ENCODE measurements around the gene PLEKHM3. TPM values are rescaled to one million over a fixed set of nuclear protein-coding genes. Genes with fewer than 3 reads are reported as not detected.

PLEKHM3 gene
- total and polyA plus RNA-seq, 2 of the 4 experiments (the other 2 are of a cell fraction): 2.4 to 11.3 TPM

GRCh38 chr2:207854484-207855440, 170.6 kb downstream of the PLEKHM3 start:
- H3K4me1 ChIP-seq (ENCODE audit: control insufficient read depth, insufficient read depth, low read length): peaks cover 2% of the 10 kb centered on the region; the same call in 1 of the 2 replicates
- H2BK5ac ChIP-seq (ENCODE audit: low read depth, low read length, poor library complexity, severe bottlenecking): no peak overlapping the region
- no peaks in the 10 kb centered on the region for H4K20me1 ChIP-seq (ENCODE audit: insufficient read depth, low read length)
- no peaks in the 10 kb centered on the region for H3K79me1 ChIP-seq (ENCODE audit: low read depth in 1 of 2, low read length in 2 of 2)
- no peak overlapping the region for H3K9ac ChIP-seq (ENCODE audit: low read depth, low read length)
- no peak overlapping the region for H4K5ac ChIP-seq (ENCODE audit: low read depth, low read length)
- H3K36me3 ChIP-seq (ENCODE audit: control insufficient read depth, insufficient read depth, low read length): no peaks in the 10 kb centered on the region
- H3K4me3 ChIP-seq (ENCODE audit: insufficient read depth, low read depth, low read length): no peak overlapping the region
- WGBS, 2 experiments (ENCODE audit: extremely low coverage in 2 of 2, insufficient read length in 1 of 2): no CpG with 5 or more reads among the region's 2 CpGs
- no peak overlapping the region for H3K23ac ChIP-seq (ENCODE audit: low read depth, low read length)
- H3K4ac ChIP-seq (ENCODE audit: low read depth, low read length): no peak overlapping the region
- no peak overlapping the region for H2BK120ac ChIP-seq (ENCODE audit: low read depth, low read length)
- H4K8ac ChIP-seq (ENCODE audit: low read depth in 2 of 2, low read length in 2 of 2): no peak overlapping the region
- no peak overlapping the region for H2AK9ac ChIP-seq (replicated peaks; ENCODE audit: low read depth, low read length, poor library complexity)
- no peak overlapping the region; the same call in 1 of the 2 replicates for H2BK20ac ChIP-seq (ENCODE audit: low read depth, low read length)
- peak overlapping the region; percentile 66; the same call in 1 of the 2 replicates for H3K4me2 ChIP-seq (ENCODE audit: low read depth, low read length)
- intact Hi-C loops (cut with micrococcal nuclease): no loop called here
- H3K56ac ChIP-seq (ENCODE audit: extremely low read depth, insufficient read depth, low read length): no peak overlapping the region
- no peaks in the 10 kb centered on the region for H3K9me3 ChIP-seq (ENCODE audit: control insufficient read depth, insufficient read depth, low read length)
- peaks cover 2% of the 10 kb centered on the region; the same call in 1 of the 2 replicates for H3K9me1 ChIP-seq (ENCODE audit: insufficient read depth, low read length)
- H3K27ac ChIP-seq (ENCODE audit: insufficient read depth, low read length): peak overlapping the region; percentile 55; the same call in 1 of the 2 replicates
- dilution Hi-C loops (cut with HindIII; ENCODE audit: low sequenced_read_pairs, unreplicated experiment): no loop called here
- H2AFZ ChIP-seq (replicated peaks; ENCODE audit: low read length, poor library complexity): no peak overlapping the region
- ChIA-PET POLR2A (ENCODE audit: unreplicated experiment) (no interaction called here), CTCF (no interaction called here)
- no peaks in the 10 kb centered on the region for H3K27me3 ChIP-seq (ENCODE audit: control insufficient read depth, insufficient read depth, low read length)
- H2BK15ac ChIP-seq (ENCODE audit: low read depth, low read length): no peak overlapping the region
- ATAC-seq (ENCODE audit: low read depth): peak; percentile 75
- H4K91ac ChIP-seq (ENCODE audit: insufficient read depth, low read depth, low read length): no peak overlapping the region
- peak; percentile 87 for DNase-seq
- H3K18ac ChIP-seq (ENCODE audit: low read depth, low read length): no peak overlapping the region
- no peak overlapping the region for H2AK5ac ChIP-seq (ENCODE audit: low read depth, low read length)
- H3K14ac ChIP-seq (replicated peaks; ENCODE audit: low read depth, low read length): peak overlapping the region; percentile 46; the same call in 1 of the 2 replicates
- in situ Hi-C loops (cut with MboI; ENCODE audit: low sequenced_read_pairs): no loop called here
- BruUV-seq (replicated peaks): no TSS peak
- no peak for TF ChIP-seq ELK1 (IDR thresholded peaks at IDR 0.05; ENCODE audit: borderline replicate concordance, low read depth, low read length)
- TF ChIP-seq CEBPB (IDR thresholded peaks at IDR 0.05; ENCODE audit: low read depth, low read length): no peak
- TF ChIP-seq CTCF (conservative IDR thresholded peaks at IDR 0.05; ENCODE audit: low read depth, low read length): no peak
- no peak for TF ChIP-seq BHLHE40 (IDR thresholded peaks at IDR 0.05; ENCODE audit: low read depth, low read length)
- TF ChIP-seq POLR2A (IDR thresholded peaks at IDR 0.05; ENCODE audit: low read depth, low read length): no peak
- TF ChIP-seq RFX5 (IDR thresholded peaks at IDR 0.05; ENCODE audit: low read depth, low read length): no peak
- TF ChIP-seq MXI1 (IDR thresholded peaks at IDR 0.05; ENCODE audit: borderline replicate concordance, low read depth, low read length): no peak
- TF ChIP-seq SMC3 (IDR thresholded peaks at IDR 0.05; ENCODE audit: low read depth, low read length): no peak
- TF ChIP-seq NFE2L2 (IDR thresholded peaks at IDR 0.05; ENCODE audit: low read depth, low read length): no peak
- no peak for TF ChIP-seq RCOR1 (IDR thresholded peaks at IDR 0.05; ENCODE audit: insufficient replicate concordance, low read length)
- TF ChIP-seq FOS (IDR thresholded peaks at IDR 0.05; ENCODE audit: low read depth, low read length): no peak
- TF ChIP-seq RAD21 (IDR thresholded peaks at IDR 0.05; ENCODE audit: low read length): no peak
- TF ChIP-seq CHD1 (IDR thresholded peaks at IDR 0.05; ENCODE audit: low read depth, low read length): no peak
- TF ChIP-seq MAZ (IDR thresholded peaks at IDR 0.05; ENCODE audit: borderline replicate concordance, low read depth, low read length): no peak
- no peak for TF ChIP-seq MAFK (IDR thresholded peaks at IDR 0.05; ENCODE audit: low read depth, low read length)

Measured in IMR-90 (cell line).